Ovary (tissue), 3 donors: ENCODE data around the gene WIZ.

Source experiments
- CTCF ChIP-seq, 3 donors: fragments of 450-650 bp in 2 of 3; fragments of 200-600 bp in 1 of 3; IDR thresholded peaks; one replicate each; pipeline versions ENCODE4 v1.5.1 to v1.8.0; 2016 to 2022; ENCODE audit warnings: antibody characterized with exemption in 3 of 3, mild to moderate bottlenecking in 1 of 3
- POLR2A ChIP-seq: fragments of 450-650 bp; IDR thresholded peaks from one replicate; pipeline ENCODE4 v1.6.1; 2017; ENCODE audit warnings: antibody characterized with exemption, mild to moderate bottlenecking, moderate library complexity
- donor health status: DM: no; HTN: no; CAD: no.

DNA sequence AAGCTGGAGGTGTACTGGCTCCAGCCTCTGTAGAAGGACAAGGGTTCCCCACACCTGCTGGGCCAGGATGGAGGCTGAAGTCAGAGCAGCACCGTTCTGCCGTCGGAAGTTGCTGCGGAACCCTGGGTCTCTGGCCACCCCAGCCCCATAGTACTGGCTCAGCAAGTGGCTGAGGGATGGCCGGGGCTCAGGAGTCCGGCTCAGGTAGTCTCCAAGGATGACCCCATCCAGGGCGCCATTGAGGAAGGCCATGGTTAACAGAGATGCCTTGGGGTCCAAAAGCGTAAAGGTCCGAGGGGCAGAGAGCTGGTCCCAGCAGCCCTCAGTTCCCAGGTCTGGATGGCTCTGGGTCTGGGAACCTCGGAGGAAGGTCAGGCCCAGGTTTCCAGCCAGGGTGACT lies 25.9 kb upstream of the WIZ start:
- TF ChIP-seq CTCF (IDR thresholded peaks at IDR 0.05) (no peak), POLR2A (no peak)
